ENCODE data around the gene GLYR1. TPM values are rescaled to one million over a fixed set of nuclear protein-coding genes. Genes with fewer than 3 reads are reported as not detected.

Gene GLYR1
- total RNA-seq, 1 experiment from 2014 or later: 67.3 TPM

DNA sequence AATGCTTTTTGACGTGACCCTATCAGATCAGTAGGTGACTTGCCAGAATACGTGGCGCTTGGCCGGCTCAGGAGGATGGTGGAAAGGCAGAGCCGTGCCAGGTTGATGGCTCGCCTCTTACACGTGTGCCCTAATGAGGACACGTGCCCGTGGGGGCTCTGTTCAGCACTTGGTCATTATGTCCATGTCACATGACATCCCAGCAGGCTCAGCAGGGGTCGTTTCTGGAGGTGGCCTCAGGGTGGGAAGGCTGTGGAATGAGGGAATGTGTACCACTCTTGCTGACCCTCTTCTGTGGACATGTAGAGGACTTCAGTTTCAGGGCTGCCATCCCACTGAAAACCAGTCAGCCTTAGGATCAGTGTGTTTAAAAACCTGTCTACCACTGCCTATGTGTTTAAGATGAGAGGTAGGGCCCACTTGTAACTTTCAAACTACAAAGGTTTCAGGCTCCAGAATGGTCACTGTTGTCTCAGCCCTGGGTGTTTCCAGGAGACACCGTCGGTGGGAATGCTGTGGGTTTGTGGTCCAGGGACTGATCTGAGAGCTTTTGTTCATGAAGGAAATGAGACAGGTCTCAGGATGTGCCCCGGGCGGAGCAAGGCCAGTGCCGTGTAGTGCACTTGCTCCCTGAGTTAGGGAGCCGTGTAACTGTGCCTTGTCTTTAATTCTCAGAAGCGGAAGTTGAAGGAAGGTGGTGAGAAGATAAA, 12.3 kb upstream of the GLYR1 start:
- POLR2A ChIA-PET: interaction anchor here (0.7 to 1.8 kb wide), 2 partner anchors 8 to 149 kb away, joined by 3 to 7 read pairs; no protein-coding TSS in a partner anchor
- H3K4me3 Mint-ChIP-seq (ENCODE audit: unreplicated experiment): no peak overlapping the region
- TF ChIP-seq CTCF (IDR thresholded peaks at IDR 0.05; ENCODE audit: unreplicated experiment): no peak
- H3K27me3 Mint-ChIP-seq (ENCODE audit: insufficient read depth, unreplicated experiment): no peaks in the 10 kb centered on the region
- DNase-seq (ENCODE audit: unreplicated experiment): no peak
- peaks cover 11% of the 10 kb centered on the region for H3K4me1 Mint-ChIP-seq (ENCODE audit: insufficient read depth, unreplicated experiment)
- intact Hi-C loops (cut with micrococcal nuclease): no loop called here
- H3K9me3 Mint-ChIP-seq (ENCODE audit: unreplicated experiment): no peaks in the 10 kb centered on the region
- no TSS peak for BruUV-seq (replicated peaks)
- CTCF ChIA-PET: no interaction called here
- peaks cover 74% of the 10 kb centered on the region for H3K36me3 Mint-ChIP-seq (ENCODE audit: insufficient read depth, unreplicated experiment)
- peak overlapping the region; percentile 77 for H3K27ac Mint-ChIP-seq (ENCODE audit: low read depth, unreplicated experiment)

DNA sequence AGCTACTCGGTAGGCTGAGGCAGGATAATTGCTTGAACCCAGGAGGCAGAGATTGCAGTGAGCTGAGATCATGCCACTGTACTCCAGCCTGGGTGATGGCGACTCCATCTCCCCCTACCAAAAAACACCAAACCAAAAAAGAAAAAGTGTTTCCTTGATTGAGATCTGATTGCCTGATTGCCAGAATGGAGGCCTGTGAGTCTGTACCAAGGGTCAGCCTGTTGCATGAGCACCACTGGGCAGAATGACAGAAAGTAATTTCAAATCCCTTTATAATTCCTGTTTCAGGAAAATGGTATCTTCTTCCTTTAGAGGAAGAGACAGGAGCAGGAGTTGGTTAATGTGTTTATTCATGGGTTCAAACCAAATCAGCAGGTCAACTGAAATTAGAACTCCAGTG, 8.7 kb upstream of the GLYR1 start:
- no TSS peak for BruUV-seq (replicated peaks)
- no peak for TF ChIP-seq CTCF (IDR thresholded peaks at IDR 0.05; ENCODE audit: unreplicated experiment)
- Mint-ChIP-seq H3K36me3 (ENCODE audit: insufficient read depth, unreplicated experiment) (peaks cover 89% of the 10 kb centered on the region), H3K9me3 (ENCODE audit: unreplicated experiment) (no peaks in the 10 kb centered on the region), H3K27ac (ENCODE audit: low read depth, unreplicated experiment) (no peak overlapping the region), H3K4me3 (ENCODE audit: unreplicated experiment) (no peak overlapping the region), H3K4me1 (ENCODE audit: insufficient read depth, unreplicated experiment) (peaks cover 23% of the 10 kb centered on the region), H3K27me3 (ENCODE audit: insufficient read depth, unreplicated experiment) (no peaks in the 10 kb centered on the region)
- DNase-seq (ENCODE audit: unreplicated experiment): no peak
- intact Hi-C loops (cut with micrococcal nuclease): no loop called here
- CTCF ChIA-PET: interaction anchor here (0.7 kb wide), 1 partner anchor 80 kb away, joined by 3 read pairs; no protein-coding TSS in a partner anchor
- POLR2A ChIA-PET: no interaction called here

- ChIA-PET POLR2A (no interaction called here), CTCF (interaction anchor here (0.7 kb wide), 1 partner anchor 80 kb away, joined by 3 read pairs; no protein-coding TSS in a partner anchor)
- H3K4me1 Mint-ChIP-seq (ENCODE audit: insufficient read depth, unreplicated experiment): peaks cover 24% of the 10 kb centered on the region
- no TSS peak for BruUV-seq (replicated peaks)
- intact Hi-C loops (cut with micrococcal nuclease): no loop called here
- DNase-seq (ENCODE audit: unreplicated experiment): no peak
- no peak for TF ChIP-seq CTCF (IDR thresholded peaks at IDR 0.05; ENCODE audit: unreplicated experiment)
- H3K27ac Mint-ChIP-seq (ENCODE audit: low read depth, unreplicated experiment): no peak overlapping the region
- no peak overlapping the region for H3K4me3 Mint-ChIP-seq (ENCODE audit: unreplicated experiment)
- no peaks in the 10 kb centered on the region for H3K9me3 Mint-ChIP-seq (ENCODE audit: unreplicated experiment)
- H3K36me3 Mint-ChIP-seq (ENCODE audit: insufficient read depth, unreplicated experiment): peaks cover 84% of the 10 kb centered on the region
- no peaks in the 10 kb centered on the region for H3K27me3 Mint-ChIP-seq (ENCODE audit: insufficient read depth, unreplicated experiment)
Observed at GRCh38 chr16:4855371-4855770, 8.3 kb upstream of the GLYR1 start.

DNA sequence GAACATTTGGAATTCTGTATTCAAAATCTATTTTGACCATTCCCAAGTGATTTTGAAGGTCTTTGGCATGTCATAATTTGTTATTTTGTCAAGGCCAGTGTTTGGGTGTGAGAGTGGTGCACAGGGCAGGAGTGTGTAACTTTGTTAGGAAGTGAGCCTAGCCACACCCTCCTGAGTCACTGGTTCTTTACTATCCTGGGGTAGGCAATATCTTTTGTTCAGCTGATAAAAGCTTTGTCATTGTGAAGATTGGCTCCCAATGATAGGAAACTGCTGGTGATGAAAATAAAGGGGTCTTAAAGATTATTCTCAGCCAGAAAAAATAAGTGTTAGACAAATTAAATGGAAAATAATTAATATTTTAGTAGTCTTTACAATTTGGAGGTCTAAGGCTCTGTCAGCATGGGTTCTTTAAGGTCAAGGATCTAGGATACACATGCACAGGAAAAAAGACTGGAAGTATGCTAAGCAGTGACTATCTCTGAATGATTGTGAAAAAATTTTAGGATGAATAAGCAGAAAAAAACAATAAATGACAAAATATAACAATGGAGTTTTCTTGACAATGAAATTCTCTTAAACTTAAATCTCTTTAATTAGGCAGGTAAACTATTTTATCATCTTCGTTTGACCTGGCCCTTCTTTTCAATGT, 5.3 kb upstream of the GLYR1 start:
- Mint-ChIP-seq H3K27ac (ENCODE audit: low read depth, unreplicated experiment) (peak overlapping the region; percentile 79), H3K36me3 (ENCODE audit: insufficient read depth, unreplicated experiment) (peaks cover 56% of the 10 kb centered on the region), H3K9me3 (ENCODE audit: unreplicated experiment) (no peaks in the 10 kb centered on the region), H3K4me1 (ENCODE audit: insufficient read depth, unreplicated experiment) (peaks cover 26% of the 10 kb centered on the region), H3K4me3 (ENCODE audit: unreplicated experiment) (no peak overlapping the region), H3K27me3 (ENCODE audit: insufficient read depth, unreplicated experiment) (no peaks in the 10 kb centered on the region)
- intact Hi-C loops (cut with micrococcal nuclease): no loop called here
- ChIA-PET POLR2A (interaction anchor here (0.6 to 1.2 kb wide), 2 partner anchors 50 to 103 kb away, joined by 3 to 4 read pairs; partner anchors contain the start of gene ROGDI), CTCF (interaction anchor here (0.6 to 1.0 kb wide), 2 partner anchors 21 to 104 kb away, joined by 5 read pairs; no protein-coding TSS in a partner anchor)
- BruUV-seq (replicated peaks): no TSS peak
- TF ChIP-seq CTCF (IDR thresholded peaks at IDR 0.05; ENCODE audit: unreplicated experiment): no peak
- peak; percentile 40 for DNase-seq (ENCODE audit: unreplicated experiment)

Measured in MCF 10A (cell line).